MV-4-11 (cell line): Measurements from ENCODE around the gene HEPH.
"Not testable (repeated sequence)": the region's sequence is repeated elsewhere in the genome, so short reads cannot be mapped to it uniquely, and the experiment has no call there.

Experiments used
- DNase-seq: peaks from one replicate; lab custom pipeline; 2025; lab: John Stamatoyannopoulos, UW

Gene HEPH, protein sequence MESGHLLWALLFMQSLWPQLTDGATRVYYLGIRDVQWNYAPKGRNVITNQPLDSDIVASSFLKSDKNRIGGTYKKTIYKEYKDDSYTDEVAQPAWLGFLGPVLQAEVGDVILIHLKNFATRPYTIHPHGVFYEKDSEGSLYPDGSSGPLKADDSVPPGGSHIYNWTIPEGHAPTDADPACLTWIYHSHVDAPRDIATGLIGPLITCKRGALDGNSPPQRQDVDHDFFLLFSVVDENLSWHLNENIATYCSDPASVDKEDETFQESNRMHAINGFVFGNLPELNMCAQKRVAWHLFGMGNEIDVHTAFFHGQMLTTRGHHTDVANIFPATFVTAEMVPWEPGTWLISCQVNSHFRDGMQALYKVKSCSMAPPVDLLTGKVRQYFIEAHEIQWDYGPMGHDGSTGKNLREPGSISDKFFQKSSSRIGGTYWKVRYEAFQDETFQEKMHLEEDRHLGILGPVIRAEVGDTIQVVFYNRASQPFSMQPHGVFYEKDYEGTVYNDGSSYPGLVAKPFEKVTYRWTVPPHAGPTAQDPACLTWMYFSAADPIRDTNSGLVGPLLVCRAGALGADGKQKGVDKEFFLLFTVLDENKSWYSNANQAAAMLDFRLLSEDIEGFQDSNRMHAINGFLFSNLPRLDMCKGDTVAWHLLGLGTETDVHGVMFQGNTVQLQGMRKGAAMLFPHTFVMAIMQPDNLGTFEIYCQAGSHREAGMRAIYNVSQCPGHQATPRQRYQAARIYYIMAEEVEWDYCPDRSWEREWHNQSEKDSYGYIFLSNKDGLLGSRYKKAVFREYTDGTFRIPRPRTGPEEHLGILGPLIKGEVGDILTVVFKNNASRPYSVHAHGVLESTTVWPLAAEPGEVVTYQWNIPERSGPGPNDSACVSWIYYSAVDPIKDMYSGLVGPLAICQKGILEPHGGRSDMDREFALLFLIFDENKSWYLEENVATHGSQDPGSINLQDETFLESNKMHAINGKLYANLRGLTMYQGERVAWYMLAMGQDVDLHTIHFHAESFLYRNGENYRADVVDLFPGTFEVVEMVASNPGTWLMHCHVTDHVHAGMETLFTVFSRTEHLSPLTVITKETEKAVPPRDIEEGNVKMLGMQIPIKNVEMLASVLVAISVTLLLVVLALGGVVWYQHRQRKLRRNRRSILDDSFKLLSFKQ

DNA sequence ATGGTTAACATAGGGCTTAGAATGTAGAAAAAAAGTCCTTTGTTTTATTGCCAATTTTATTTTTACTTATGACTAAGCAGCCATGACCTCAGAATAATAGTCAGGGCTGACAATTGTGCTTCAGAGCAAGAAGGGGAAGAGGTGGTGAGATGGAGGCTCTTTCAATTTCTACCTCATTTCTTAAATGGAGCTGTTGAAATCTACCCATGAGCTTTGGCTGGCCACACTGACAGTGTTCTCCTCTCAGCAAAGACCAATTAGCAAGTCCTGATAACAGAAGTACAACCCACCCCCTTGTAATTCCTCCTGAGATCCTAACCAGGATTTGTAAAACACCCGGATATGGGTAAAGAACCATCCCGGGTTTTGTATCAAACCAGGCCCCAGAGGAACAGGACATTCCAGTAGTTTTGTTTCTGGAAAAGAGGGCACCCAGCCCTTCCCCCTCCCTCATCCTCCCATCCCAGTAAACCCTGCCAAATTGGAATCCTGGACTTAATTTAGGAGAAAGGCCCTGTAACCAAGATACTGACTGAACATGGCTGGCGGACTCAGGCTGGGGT is at the start of gene HEPH:
Gene HEPH (plus strand): TSS at position 399 of the 563 bp plus-strand sequence. CDS start 6,324 bp downstream, outside the sequence.
- DNase-seq, result peak; percentile 89

DNA sequence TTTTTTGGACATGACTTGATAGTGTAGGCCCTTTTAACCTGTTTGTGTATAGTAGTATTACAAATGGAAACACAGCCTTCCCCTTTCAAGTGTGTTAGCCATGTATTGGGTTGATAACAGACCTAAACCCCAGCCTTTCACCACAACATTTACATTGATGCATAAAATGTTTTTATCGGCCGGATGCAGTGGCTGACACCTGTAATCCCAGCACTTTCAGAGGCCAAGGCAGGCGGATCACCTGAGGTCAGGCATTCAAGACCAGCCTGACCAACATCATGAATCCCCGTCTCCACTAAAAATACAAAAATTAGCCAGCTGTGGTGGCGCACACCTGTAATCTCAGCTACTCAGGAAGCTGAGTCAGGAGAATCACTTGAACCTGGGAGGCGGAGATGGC is 45.3 kb upstream of the HEPH start:
- DNase-seq, result not testable (repeated sequence)

DNA sequence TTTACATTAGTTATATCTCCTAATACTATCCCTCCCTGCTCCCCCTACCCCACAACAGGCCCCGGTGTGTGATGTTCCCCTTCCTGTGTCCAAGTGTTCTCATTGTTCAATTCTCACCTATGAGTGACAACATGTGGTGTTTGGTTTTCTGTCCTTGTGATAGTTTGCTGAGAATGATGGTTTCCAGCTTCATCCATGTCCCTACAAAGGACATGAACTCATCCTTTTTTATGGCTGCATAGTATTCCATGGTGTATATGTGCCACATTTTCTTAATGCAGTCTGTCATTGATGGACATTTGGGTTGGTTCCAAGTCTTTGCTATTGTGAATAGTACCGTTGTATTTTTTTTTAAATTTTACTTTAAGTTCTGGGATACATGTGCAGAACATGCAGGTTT is 42.7 kb upstream of the HEPH start:
- DNase-seq, result not testable (repeated sequence)

DNA sequence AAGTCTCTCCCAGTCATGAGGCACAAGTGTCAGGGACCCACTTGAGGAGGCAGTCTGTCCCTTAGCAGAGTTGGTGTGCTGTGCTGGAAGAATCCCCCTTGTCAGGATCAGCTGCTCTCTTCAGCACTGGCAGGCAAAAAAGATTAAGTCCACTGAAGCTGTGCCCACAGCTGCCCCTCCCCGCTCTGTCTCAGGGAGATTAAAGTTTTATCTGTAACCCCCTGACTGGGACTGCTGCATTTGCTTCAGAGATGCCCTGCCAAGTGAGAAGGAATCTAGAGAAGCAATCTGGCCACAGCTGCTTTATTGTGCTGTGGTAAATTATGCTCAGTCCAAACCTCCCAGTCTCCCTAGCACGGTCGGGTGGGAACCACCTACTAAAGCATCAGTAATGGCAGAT is 37.4 kb upstream of the HEPH start:
- DNase-seq, result no peak

DNA sequence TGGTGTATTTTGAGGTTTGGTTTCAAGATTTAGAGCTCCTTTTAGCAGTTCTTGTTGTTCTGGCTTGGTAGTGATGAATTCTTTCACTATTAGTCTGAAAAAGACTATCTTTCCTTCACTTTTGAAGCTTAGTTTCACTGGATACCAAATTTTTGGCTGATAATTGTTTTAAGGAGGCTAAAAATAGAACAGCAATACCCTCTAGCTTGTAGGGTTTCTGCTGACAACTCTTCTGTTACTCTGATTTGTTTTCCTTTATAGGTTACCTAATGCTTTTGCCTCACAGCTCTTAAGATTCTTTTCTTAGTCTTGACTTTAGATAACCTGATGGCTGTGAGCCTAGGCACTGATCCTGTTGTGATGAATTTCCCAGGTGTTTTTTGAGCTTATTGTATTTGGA is 33.6 kb upstream of the HEPH start:
- no peak for DNase-seq

DNA sequence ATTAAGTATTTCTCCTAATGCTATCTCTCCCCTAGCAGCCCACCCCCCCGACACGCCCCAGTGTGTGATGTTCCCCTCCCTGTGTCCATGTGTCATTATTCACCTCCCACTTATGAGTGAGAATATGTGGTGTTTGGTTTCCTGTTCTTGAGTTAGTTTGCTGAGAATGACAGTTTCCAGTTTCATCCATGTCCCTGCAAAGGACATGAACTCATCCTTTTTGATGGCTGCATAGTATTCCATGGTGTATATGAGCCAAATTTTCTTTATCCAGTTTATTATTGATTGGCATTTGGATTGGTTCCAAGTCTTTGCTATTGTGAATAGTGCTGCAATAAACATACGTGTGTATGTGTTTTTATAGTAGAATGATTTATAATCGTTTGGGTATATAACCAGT is 28.8 kb upstream of the HEPH start:
- DNase-seq, result not testable (repeated sequence)

DNA sequence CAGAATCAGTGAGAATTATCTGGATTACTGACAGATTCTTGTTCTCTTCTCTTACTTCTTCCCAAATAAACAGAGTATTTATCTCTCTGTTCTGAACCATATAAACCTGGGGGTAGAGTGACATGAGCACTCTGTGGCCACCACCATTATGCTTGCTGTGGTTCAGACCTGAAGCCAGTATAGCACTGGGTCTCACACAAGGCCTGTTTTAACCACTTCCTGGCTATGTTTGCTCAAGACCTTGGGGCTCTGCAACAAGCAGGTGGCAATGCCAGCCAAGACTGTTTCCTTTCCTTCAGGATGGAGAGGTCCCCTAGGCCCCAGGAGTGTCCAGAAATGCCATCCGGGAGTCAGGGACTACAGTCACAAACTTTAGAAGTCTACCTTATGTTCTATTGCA is 21.7 kb upstream of the HEPH start:
- peak; percentile 23 for DNase-seq

DNA sequence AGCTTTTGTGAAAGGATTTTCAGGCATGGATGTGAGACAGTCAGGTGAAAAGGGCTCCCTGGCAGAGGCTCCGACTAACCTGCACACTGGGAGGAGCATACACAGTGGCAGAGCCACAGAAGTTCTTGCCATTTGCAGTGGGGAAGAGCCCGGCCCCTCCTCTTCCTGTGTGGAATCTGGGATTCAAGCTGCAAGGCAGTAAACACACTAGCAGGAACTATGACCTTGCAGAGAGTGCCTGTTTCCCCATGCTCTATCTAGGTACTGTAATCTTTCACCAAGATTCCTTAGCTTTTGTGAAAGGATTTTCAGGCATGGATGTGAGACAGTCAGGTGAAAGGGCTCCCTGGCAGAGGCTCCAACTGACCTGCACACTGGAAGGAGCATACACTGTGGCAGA is 19.8 kb upstream of the HEPH start:
- no peak for DNase-seq

DNA sequence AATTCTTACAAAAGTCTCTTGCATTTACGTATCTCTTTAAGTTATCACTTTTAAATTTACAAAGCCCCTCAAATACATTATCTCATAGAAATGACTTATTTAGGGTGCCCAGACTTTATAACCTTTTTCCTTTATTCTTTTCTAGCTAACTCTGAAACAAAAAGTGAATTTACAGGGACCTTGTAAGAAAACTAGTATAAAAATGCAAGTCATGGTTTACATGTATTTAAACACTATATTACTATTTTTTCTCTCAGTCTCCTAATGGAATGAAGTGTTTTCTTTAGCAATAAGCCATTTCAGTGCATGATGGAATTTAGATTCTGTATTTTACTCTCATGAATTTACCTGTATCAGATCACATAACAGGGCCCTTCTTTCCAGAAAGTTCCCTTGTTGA is 14.5 kb upstream of the HEPH start:
- DNase-seq, result no peak

DNA sequence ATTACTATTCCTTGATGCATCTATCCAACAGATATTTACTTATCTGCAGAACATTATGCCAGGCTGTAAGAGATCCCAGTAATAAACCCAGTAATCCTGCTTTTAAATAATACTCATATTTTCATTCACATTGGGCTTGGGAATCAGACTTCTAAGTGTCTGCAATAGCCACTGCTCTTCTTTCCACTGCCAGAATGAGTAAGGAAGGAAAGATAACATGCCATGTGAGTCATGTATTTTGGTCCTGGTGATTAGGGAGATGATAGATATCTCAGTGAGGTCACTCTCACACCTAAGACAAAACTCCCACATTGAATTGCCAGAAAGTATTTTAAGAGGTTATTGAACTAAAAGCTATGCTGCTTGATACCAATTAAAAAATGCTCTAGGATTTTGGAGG is 13.9 kb upstream of the HEPH start:
- DNase-seq, result no peak

DNA sequence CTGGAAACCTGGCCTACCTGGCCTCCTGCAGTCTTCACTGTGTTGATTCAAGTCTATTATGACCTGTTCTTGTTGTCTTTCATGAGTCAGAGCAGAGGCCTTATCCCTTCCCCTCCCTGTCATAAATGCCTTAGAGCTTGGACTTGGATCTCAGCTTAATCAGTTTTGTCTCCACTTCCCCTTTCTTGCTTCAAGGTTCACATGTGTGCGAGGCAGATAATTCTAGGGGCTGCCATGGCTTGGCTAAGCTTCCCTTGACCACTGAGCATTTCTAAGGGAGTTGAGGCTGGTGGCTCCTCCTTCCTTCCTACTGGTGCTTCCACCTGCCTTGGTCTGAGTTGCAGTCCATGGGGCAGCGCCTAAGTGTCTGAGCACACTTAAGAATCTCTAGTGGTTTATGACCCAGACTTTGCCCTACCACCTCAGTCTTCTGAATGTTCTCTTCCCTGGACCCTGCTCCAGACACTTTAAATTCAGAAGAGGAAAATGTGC is 1.7 kb upstream of the HEPH start:
- peak; percentile 85 for DNase-seq

DNA sequence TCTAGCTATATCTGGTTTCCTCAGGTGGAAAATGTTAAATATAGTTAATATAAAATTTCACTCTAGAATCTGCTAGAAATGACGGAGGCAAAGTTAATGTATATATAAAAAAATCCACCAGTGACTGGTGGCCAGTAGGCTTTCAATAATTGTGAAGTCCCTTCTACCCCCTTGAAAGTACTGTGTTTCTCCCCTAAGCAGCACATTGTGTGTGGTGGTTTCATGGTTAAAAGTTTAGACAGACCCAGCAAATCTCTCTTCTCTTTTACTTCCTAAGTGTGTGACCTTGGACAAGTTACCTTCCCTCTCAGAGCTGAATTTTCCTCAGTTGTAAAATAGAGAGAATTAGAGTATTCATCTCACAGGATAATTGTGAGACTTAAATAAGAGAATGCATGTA is 600 bp upstream of the HEPH start:
- DNase-seq, result peak; percentile 53

DNA sequence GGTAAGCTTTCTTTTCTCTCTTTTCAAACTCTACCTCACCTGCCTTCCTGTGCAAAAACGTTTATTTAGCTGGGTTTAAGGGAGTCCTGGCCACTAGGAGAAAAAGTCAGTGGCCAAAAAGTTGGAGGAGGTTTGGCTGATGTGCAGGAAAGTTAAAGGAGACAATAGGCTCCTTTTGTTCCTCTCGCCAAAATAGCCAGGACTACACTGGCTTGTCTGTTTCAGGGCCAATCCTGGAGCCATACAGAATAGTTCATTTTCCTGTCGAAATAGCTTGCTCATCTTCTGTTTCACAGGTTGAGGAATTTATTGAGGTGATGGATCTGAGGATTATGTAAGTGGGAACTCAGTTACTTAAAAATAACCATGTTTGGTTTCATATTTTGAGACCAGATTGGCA is 423 bp downstream of the HEPH start:
- no peak for DNase-seq

DNA sequence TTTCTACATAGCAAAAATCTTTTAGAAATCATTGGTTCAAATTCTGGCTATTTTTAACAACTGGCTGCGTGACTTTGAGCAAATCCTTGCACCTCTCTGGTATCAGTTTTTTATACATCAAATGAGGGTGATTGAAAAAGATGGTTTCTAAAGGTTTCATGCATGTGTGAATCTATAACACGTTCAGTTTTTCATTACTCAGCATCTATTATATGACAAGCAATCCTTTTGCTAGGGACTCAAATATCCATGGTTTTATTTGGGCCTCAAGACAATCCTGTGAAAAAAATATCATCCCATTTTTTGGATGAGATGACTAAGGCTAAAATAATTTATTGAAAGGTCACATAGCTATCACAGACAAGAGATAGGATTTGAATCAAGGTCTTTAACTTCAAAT is 884 bp downstream of the HEPH start:
- DNase-seq, result no peak

DNA sequence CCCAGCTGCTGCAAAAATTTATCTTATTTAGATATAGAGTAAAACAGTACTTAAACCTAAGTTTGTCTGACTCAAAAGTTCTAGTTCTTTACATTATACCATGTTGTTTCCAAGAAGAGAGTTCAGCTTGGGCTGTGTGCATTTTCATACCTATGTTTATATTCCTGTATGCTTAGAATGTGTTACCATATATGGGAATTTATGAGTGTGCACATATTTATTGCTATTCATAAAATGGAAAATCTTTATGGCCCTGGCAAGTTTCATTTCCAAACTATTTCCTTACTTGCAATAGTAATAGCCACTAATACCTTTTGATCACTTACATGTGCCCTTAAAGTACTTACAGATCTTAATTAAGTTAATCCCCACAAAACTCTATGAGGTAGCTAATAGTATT is 2.6 kb downstream of the HEPH start:
- no peak for DNase-seq

DNA sequence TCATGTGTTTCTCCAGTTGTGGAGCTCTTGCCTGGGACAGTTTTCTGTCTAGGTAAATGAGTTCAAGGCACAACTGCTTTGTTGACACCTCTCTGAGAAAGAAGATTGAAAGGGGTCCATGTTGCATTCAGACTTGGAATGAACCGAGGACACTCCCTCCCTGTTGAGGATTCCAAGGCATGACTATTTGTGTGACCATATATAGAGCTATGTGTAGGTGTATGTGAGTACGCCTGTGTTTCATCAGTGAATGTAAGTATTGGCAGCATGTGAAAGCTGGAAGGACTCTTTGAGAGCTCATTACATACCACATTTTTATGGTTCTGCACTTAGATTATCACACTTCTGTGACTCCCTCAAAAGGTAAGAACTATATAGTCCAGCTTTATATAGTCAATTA is 3.4 kb downstream of the HEPH start:
- no peak for DNase-seq

DNA sequence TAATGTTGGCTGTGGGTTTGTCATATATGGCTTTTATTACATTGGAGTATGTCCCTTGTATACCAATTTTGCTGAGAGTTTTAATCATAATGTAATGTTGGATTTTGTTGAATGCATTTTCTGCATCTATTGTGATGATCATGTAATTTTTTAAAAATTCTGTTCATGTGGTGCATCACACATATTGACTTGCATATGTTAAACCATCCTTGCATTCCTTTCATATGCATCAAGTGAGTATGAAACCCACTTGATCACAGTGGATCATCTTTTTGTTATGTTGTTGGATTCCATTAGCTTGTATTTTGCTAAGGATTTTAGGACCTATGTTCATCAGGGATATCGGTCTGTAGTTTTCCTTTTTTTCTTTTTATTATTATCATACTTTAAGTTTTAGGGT is 12.1 kb downstream of the HEPH start:
- DNase-seq, result no peak

DNA sequence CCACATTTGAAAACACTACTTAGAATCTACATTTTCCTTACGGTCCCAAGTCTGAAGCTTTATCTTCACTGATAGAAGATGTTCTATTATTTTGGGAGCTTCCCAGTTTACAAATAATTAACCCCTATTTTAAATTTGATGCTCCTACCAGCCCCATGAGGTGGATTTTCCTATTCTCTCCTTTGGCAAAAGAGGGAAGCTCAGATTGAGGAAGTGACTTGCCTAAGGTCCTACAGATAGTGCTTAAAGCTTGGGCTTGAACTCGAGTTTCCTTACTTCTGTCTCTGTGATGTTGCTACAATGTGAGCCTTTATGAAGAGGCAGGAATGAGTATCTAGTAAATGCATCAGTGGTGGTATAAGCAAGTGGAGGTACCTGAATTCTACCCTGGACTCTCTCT is 27.5 kb downstream of the HEPH start:
- DNase-seq, result peak; percentile 5

DNA sequence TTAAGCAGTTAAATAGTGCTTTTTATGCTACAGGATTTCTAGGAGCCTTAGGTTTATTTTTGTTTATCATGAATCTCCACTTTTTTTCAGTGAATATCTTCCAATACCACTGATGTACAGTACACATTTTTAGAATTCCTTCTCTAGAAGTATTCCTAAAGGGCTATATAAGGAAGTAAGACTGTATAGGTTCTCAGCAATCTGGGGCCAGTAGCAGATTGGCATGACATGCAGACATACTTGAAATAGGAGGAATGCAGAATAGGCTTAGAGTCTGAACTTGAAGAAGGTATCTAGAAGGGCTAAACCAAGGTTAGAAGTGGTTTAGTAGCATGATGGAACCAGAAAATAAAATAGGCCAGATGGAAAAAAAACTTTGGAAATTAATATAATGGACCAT is 29.8 kb downstream of the HEPH start:
- DNase-seq, result no peak

DNA sequence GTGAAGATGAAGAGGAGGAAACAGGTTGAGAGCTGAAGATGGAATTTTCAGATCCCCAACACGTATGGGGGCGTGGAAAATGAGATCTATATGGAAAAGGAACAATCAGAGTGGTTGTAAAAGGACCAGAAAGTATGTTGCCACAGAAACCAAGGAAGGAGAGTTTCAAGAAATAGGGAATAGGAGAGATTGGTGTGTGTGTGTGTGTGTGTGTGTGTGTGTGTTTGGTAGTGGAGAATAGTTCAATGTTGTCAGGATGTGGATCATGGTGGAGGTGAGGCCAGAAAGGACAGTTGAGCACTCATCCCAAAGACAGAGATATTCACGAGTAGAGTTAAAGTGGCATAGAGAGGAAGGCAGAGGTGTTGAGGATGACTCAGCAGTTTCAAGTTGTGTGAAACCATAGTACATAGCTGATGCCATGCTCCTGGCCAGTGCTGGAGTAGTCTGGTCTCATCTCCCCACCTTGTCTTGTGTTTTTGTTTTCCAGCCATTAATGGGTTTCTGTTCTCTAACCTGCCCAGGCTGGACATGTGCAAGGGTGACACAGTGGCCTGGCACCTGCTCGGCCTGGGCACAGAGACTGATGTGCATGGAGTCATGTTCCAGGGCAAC is 36.1 kb downstream of the HEPH start:
- DNase-seq, result no peak
